Ascending aorta (tissue), 2 donors: ENCODE measurements around the gene DLGAP3. TPM values are rescaled to one million over a fixed set of nuclear protein-coding genes. Genes with fewer than 3 reads are reported as not detected.

Experiments
- DNase-seq, 2 donors: peaks; one replicate each; pipeline ENCODE4 v3.0.0-alpha.2; 2019; ENCODE audit warnings: low spot score in 2 of 2
- H3K27ac ChIP-seq, 2 donors: fragments of 200-600 bp; sonication (generic); one replicate each; pipeline ENCODE4 v1.5.1; 2016 to 2017; ENCODE audit warnings: mild to moderate bottlenecking in 1 of 2
- H3K27me3 ChIP-seq: fragments of 200-600 bp; sonication (generic); one replicate; pipeline ENCODE4 v1.5.1; 2017
- H3K36me3 ChIP-seq, 2 donors: fragments of 200-600 bp; sonication (generic); one replicate each; pipeline ENCODE4 v1.5.1; 2016
- H3K4me1 ChIP-seq, 2 donors: fragments of 200-600 bp; sonication (generic); one replicate each; pipeline ENCODE4 v1.5.1; 2016 to 2017; ENCODE audit warnings: mild to moderate bottlenecking in 1 of 2
- H3K4me3 ChIP-seq, 2 donors: fragments of 200-600 bp; sonication (generic); one replicate each; pipeline ENCODE4 v1.5.1; 2016 to 2017; ENCODE audit warnings: mild to moderate bottlenecking in 1 of 2
- H3K9me3 ChIP-seq, 2 donors: fragments of 200-600 bp; sonication (generic); one replicate each; pipeline ENCODE4 v1.5.1; 2016
- intact Hi-C: fragments of 100-400 bp; cut with DNase I; formaldehyde crosslinking; loops from one replicate; pipeline ENCODE4 v1.15.1; 2023
- total RNA-seq: library from RNA; depleted of rRNA; stranded (reverse); fragments of >200 nt; gene quantifications from one replicate; pipeline ENCODE4 v1.1.0, GENCODE V29; 2016
- TF ChIP-seq, protein P1 (sequence below), 3 experiments: fragments of 200-600 bp in 2 of 3; fragments of 450-650 bp in 1 of 3; sonication (generic) in 2 of 3; IDR thresholded peaks; one replicate each; pipeline ENCODE4 v1.5.1; 2016 to 2019; ENCODE audit warnings: antibody characterized with exemption in 3 of 3, mild to moderate bottlenecking in 1 of 3, moderate library complexity in 1 of 3

The DLGAP3 gene
- total RNA-seq, 1 donor from 2014 or later = not detected

DNA sequence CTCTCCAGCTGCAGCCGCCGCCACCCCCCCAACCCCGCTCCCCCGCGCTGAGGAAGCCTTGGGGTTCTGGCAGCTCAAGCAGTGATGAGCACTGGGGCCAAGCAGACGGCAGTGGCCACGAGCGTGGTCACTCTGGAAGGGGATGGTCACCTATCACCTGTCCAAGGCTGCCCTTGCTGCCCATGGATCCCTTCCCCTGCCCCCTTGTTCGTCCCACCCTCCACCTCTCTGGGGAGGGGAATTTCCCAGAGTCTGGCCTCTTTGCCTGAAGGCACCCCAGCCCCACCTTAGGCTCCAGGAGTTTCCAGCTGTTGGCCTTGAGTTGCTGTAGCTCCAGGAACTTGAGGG is 62.7 kb downstream of the DLGAP3 start:
- H3K27me3 ChIP-seq = no peaks in the 10 kb centered on the region
- H3K36me3 ChIP-seq = no peaks in the 10 kb centered on the region
- intact Hi-C loops = loop anchor here (1.0 kb wide), 1 partner anchor 80 kb away; no protein-coding TSS in a partner anchor
- TF ChIP-seq, protein P1, sequence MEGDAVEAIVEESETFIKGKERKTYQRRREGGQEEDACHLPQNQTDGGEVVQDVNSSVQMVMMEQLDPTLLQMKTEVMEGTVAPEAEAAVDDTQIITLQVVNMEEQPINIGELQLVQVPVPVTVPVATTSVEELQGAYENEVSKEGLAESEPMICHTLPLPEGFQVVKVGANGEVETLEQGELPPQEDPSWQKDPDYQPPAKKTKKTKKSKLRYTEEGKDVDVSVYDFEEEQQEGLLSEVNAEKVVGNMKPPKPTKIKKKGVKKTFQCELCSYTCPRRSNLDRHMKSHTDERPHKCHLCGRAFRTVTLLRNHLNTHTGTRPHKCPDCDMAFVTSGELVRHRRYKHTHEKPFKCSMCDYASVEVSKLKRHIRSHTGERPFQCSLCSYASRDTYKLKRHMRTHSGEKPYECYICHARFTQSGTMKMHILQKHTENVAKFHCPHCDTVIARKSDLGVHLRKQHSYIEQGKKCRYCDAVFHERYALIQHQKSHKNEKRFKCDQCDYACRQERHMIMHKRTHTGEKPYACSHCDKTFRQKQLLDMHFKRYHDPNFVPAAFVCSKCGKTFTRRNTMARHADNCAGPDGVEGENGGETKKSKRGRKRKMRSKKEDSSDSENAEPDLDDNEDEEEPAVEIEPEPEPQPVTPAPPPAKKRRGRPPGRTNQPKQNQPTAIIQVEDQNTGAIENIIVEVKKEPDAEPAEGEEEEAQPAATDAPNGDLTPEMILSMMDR (IDR thresholded peaks at IDR 0.05) = no peak
- no peak for DNase-seq
- H3K4me1 ChIP-seq = peaks cover 3 to 8% of the 10 kb centered on the region in 2 donors
- H3K4me3 ChIP-seq = peak overlapping the region; percentile 71 to 76
- H3K27ac ChIP-seq = peak overlapping the region; percentile 54 to 74
- no peaks in the 10 kb centered on the region for H3K9me3 ChIP-seq

DNA sequence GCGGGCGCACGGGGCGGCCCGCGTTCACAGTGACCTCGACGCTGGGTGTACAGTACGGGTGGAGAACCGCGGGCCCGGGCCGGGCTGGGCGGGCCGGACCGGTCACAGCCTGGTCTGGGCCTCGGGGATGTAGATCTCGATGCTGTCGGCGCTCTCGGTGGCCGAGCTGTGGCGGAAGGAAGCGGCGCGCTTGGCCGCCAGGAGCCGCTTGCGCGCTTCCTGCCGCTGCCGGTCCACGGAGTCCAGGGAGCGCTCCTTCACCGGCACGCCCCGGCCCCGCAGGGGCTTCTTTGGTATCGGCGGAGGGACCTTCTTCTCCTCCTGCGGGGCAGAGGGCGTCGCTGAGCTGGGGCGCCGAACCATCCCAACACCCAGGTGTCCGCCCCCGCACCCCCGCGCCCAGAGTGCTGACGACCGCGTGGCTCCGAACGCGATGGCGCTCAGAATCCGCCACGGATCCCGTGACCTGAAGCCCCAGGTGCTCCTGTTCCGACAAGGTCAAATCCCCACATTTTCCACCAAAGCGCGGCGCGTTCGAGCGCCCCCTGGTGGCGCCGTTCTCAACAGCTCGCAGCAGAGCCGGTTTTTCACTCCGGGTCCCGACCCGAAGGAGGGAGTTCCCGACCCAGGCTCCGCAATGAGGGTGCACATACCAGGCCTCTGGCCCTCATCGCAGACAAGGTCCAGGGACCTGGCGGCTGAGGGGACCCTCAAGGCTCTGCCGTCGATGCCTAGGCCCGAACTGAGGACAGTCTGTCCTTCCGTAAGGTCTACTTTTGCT is 63.3 kb downstream of the DLGAP3 start:
- Histone ChIP-seq H3K4me3 (peak overlapping the region; percentile 71 to 76), H3K27me3 (no peaks in the 10 kb centered on the region), H3K4me1 (peaks cover 3 to 8% of the 10 kb centered on the region in 2 donors), H3K9me3 (no peaks in the 10 kb centered on the region), H3K27ac (peak overlapping the region; percentile 54 to 74), H3K36me3 (no peaks in the 10 kb centered on the region)
- intact Hi-C loops = loop anchor here (1.0 kb wide), 1 partner anchor 80 kb away; no protein-coding TSS in a partner anchor
- peak; percentile 25 to 91 for DNase-seq
- TF ChIP-seq, protein P1 (IDR thresholded peaks at IDR 0.05) = peak; percentile 94 to 96 (median 96)

DNA sequence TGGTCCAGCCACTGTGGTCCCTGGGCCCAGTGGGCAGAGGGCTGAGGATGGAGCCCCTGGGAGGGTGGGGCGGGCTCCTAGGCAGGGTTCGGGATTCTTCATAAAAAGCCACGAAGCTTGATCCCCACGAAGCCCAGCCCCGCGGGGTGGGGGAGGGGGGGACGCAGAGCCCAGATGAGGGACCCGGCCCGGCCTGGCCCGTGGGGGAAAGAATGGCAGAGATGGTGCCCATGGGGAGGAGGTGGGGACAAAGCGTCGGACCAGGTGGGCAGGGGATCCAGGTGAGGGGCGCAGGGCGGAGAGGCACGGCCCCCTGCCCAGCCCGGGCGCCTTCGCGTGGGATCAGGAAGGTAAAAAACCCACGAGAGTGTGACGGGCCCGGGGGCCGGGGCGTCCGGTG is 63.9 kb downstream of the DLGAP3 start:
- no peak for DNase-seq
- TF ChIP-seq, protein P1 (IDR thresholded peaks at IDR 0.05) = no peak
- peak overlapping the region; percentile 54 to 74 for H3K27ac ChIP-seq
- H3K4me1 ChIP-seq = peaks cover 3 to 8% of the 10 kb centered on the region in 2 donors
- H3K27me3 ChIP-seq = no peaks in the 10 kb centered on the region
- intact Hi-C loops = no loop called here
- peak overlapping the region; percentile 71 to 76 for H3K4me3 ChIP-seq
- no peaks in the 10 kb centered on the region for H3K9me3 ChIP-seq
- H3K36me3 ChIP-seq = no peaks in the 10 kb centered on the region

DNA sequence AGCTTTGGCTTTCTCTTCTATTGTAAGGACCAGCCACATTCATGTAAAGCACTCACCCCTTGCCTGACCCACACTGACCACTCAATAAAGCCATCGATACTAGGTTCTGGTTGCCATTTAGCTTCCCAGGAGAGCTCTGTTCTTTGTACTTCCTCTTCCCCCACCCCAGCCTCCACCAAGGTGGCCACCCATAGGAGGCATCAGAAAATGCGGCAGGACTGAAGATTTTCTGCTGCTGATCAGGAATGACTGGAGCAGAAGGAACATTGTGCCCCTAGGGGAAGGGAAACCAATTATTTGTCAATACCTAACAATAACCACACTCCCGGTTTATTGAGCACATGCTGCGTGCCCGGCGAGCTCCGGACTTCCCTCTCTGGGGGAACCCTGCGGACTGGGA is 64.7 kb downstream of the DLGAP3 start:
- intact Hi-C loops = no loop called here
- H3K4me1 ChIP-seq = peaks cover 3 to 8% of the 10 kb centered on the region in 2 donors

DNA sequence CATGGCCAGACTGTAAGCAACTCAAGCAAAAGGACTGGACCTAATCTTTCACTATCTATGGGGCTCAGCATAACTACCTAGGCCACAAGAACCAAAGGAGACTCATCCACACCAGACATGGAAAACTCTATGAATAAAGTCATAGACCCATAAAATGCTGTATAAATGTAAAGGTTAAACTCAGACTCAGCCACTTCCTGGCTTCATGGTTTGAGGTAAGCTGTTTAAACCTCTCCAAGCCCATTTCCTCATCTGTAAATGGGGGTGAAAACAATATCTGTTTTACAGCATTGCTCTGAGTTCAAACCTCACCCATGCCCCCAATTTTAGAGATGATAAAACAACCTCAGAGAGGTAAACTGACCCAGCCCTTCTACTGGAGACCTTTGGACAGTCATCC is 65.9 kb downstream of the DLGAP3 start:
- TF ChIP-seq, protein P1 (IDR thresholded peaks at IDR 0.05) = no peak
- no peaks in the 10 kb centered on the region for H3K27me3 ChIP-seq

More for the DNA sequence above, 64.7 kb downstream of the DLGAP3 start:
- DNase-seq = no peak
- TF ChIP-seq, protein P1 (IDR thresholded peaks at IDR 0.05) = no peak
- H3K27ac ChIP-seq = no peak overlapping the region
- no peaks in the 10 kb centered on the region for H3K36me3 ChIP-seq
- H3K4me3 ChIP-seq = no peak overlapping the region
- no peaks in the 10 kb centered on the region for H3K27me3 ChIP-seq
- no peaks in the 10 kb centered on the region for H3K9me3 ChIP-seq

More for the DNA sequence above, 65.9 kb downstream of the DLGAP3 start:
- peaks cover 6 to 12% of the 10 kb centered on the region in 2 donors for H3K4me1 ChIP-seq
- no peak overlapping the region for H3K27ac ChIP-seq
- H3K36me3 ChIP-seq = no peaks in the 10 kb centered on the region
- intact Hi-C loops = no loop called here
- H3K4me3 ChIP-seq = no peak overlapping the region
- DNase-seq = no peak
- H3K9me3 ChIP-seq = no peaks in the 10 kb centered on the region
